Kidney epithelial cell (primary cell): ENCODE results near the gene CAVIN2. TPM values are rescaled to one million over a fixed set of nuclear protein-coding genes. Genes with fewer than 3 reads are reported as not detected.

Source experiments
- DNase-seq: peaks from one replicate; pipeline ENCODE4 v3.0.0-alpha.2; 2010; ENCODE audit warnings: low read depth
- H3K27me3 ChIP-seq: 2 replicates; pipeline ENCODE4 v1.6.0; 2011; ENCODE audit warnings: low read length; ENCODE audit not compliant: control insufficient read depth, insufficient read depth
- H3K36me3 ChIP-seq: 2 replicates; pipeline ENCODE4 v1.5.1; 2011; ENCODE audit warnings: low read length; ENCODE audit not compliant: control insufficient read depth, insufficient read depth
- H3K4me3 ChIP-seq: 2 replicates; pipeline ENCODE4 v1.5.1; 2011; ENCODE audit warnings: low read depth, mild to moderate bottlenecking, control low read depth, low read length
- CTCF ChIP-seq: IDR thresholded peaks from 2 replicates; pipeline ENCODE4 v1.5.1; 2011; ENCODE audit warnings: mild to moderate bottlenecking, moderate library complexity, low read length, control low read depth, inconsistent platforms; ENCODE audit not compliant: insufficient read depth, poor library complexity, severe bottlenecking
- total RNA-seq: library from RNA; depleted of rRNA; stranded (reverse); fragments of >200 nt; gene quantifications from 2 replicates; pipeline ENCODE4 v1.2.3, GENCODE V29; 2015

The CAVIN2 gene
- total RNA-seq, 1 donor from 2014 or later: 0.21 TPM

- DNase-seq: no peak
- Histone ChIP-seq H3K4me3 (no peak overlapping the region), H3K27me3 (no peaks in the 10 kb centered on the region), H3K36me3 (no peaks in the 10 kb centered on the region)
- TF ChIP-seq CTCF: no peak
Measured at GRCh38 chr2:191891656-191892055, 44.8 kb upstream of the CAVIN2 start.

- Histone ChIP-seq H3K36me3 (no peaks in the 10 kb centered on the region), H3K4me3 (no peak overlapping the region), H3K27me3 (no peaks in the 10 kb centered on the region)
- no peak for TF ChIP-seq CTCF
- DNase-seq: no peak
Measured at GRCh38 chr2:191889931-191890330, 43.0 kb upstream of the CAVIN2 start.

GRCh38 chr2:191888400-191889166 is 41.7 kb upstream of the CAVIN2 start:
- TF ChIP-seq CTCF: no peak
- no peak for DNase-seq

GRCh38 chr2:191885650-191886049 is 38.8 kb upstream of the CAVIN2 start:
- Histone ChIP-seq H3K4me3 (no peak overlapping the region), H3K27me3 (no peaks in the 10 kb centered on the region), H3K36me3 (no peaks in the 10 kb centered on the region)
- DNase-seq: no peak
- TF ChIP-seq CTCF: no peak

More at GRCh38 chr2:191888400-191889166, 41.7 kb upstream of the CAVIN2 start:
- Histone ChIP-seq H3K4me3 (no peak overlapping the region), H3K36me3 (no peaks in the 10 kb centered on the region), H3K27me3 (no peaks in the 10 kb centered on the region)

DNA sequence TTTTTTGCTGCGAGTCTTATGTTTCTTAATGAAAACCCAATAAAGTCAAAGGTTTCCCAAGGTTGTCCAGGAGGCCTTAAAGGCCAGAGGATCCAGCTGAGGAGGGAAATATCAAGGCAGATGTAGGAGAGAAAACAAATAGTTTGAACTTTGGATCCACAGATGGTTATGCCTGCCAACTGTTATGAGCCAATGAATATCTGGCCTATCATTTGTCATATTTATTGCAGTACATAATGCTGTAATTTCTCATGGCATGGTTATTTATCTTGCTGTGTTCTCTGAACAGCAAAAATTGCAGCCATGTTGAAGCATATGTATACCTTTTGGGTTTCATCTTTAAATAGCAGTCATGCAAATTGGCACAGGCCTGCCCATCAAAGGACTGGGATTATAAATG is 38.2 kb upstream of the CAVIN2 start:
- no peak for DNase-seq
- no peak for TF ChIP-seq CTCF
- Histone ChIP-seq H3K27me3 (no peaks in the 10 kb centered on the region), H3K36me3 (no peaks in the 10 kb centered on the region), H3K4me3 (no peak overlapping the region)
